Measurements from ENCODE around the gene CHGA. TPM values are rescaled to one million over a fixed set of nuclear protein-coding genes. Genes with fewer than 3 reads are reported as not detected.

Gene CHGA
- total and polyA plus RNA-seq, 2 of the 8 experiments (the other 6 are each of a cell fraction or from before 2014, with no cell fraction given), result 17.5 to 28.2 TPM

DNA sequence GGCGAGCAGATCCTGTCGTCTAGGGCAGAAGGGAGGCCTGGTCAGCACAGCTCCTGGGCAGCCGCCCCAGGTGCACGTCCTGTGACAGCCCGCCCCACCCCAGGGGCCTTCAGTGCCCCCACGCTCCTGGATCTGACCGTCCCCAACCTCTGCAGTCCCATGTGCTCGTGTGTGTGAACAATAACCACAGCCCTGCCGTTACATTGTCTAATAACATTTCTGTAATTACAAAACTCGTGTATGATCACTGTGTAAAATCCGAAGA, 39.8 kb downstream of the CHGA start:
- ChIA-PET CTCF (ENCODE audit: partially characterized antibody) (interaction anchor here (0.8 to 5.5 kb wide), 12 partner anchors 8 to 170 kb away, joined by 3 to 31 read pairs (median 4); no protein-coding TSS in a partner anchor), POLR2A (ENCODE audit: partially characterized antibody) (no interaction called here)
- WGBS, 2 experiments (ENCODE audit: extremely low coverage in 1 of 2, insufficient coverage in 1 of 2, insufficient read length in 1 of 2, insufficient replicate concordance in 2 of 2, low coverage in 1 of 2, low lambda C conversion rate in 2 of 2, missing lambda C conversion rate in 1 of 2), result 87% methylated on average over 10 of the region's 11 CpGs; no CpG with 5 or more reads in 1 of the 2 experiments
- Histone ChIP-seq H3K14ac (ENCODE audit: insufficient read length) (no peak overlapping the region), H2BK20ac (ENCODE audit: low read length) (no peak overlapping the region), H3K79me1 (ENCODE audit: low read depth, low read length) (peaks cover 2% of the 10 kb centered on the region; the same call in 1 of the 2 replicates), H3K4me3 (ENCODE audit: extremely low read depth in 1 of 4, insufficient read depth in 2 of 4, low read depth in 3 of 4, low read length in 4 of 4) (no peak overlapping the region), H4K5ac (ENCODE audit: insufficient read length, low read depth, low read length) (no peak overlapping the region), H2BK5ac (ENCODE audit: low read depth, low read length) (no peak overlapping the region), H2BK12ac (ENCODE audit: low read depth, low read length) (no peak overlapping the region), H3K18ac (ENCODE audit: extremely low read depth, low read length) (no peak overlapping the region), H3K23ac (ENCODE audit: insufficient read length) (no peak overlapping the region), H3K9ac (replicated peaks in 1 of 4; ENCODE audit: extremely low read depth in 1 of 4, low read depth in 3 of 4, low read length in 3 of 4) (no peak overlapping the region), H2BK15ac (ENCODE audit: low read length) (no peak overlapping the region), H3K79me2 (ENCODE audit: control insufficient read depth in 1 of 2, insufficient read depth in 2 of 2, low read length in 2 of 2) (peaks cover 0 to 35% of the 10 kb centered on the region in 2 experiments; a peak in 2 of 4 replicates), H2AK5ac (ENCODE audit: low read depth, low read length) (no peak overlapping the region), H4K8ac (ENCODE audit: extremely low read depth, insufficient read depth, low read length) (no peak overlapping the region), H3K27me3 (replicated peaks in 1 of 4; ENCODE audit: control insufficient read depth in 3 of 4, extremely low read depth in 1 of 4, insufficient read depth in 3 of 4, low read length in 3 of 4) (no peaks in the 10 kb centered on the region), H4K91ac (replicated peaks; ENCODE audit: insufficient read length, low read length) (no peak overlapping the region), H2AFZ (ENCODE audit: low read length) (no peak overlapping the region), H3K36me3 (ENCODE audit: control insufficient read depth in 2 of 4, insufficient read depth in 4 of 4, low read length in 3 of 4) (peaks cover 0 to 10% (median 6%) of the 10 kb centered on the region in 4 experiments; a peak in 6 of 8 replicates), H3K27ac (ENCODE audit: low read depth, low read length) (no peak overlapping the region), H4K20me1 (replicated peaks in 1 of 2; ENCODE audit: control insufficient read depth in 1 of 2, insufficient read depth in 2 of 2, low read length in 2 of 2) (peaks cover 5 to 21% of the 10 kb centered on the region in 2 experiments), H3K4me2 (ENCODE audit: insufficient read depth in 1 of 2, low read depth in 2 of 2, low read length in 2 of 2) (no peak overlapping the region), H3K4me1 (replicated peaks in 1 of 4; ENCODE audit: control insufficient read depth in 3 of 4, insufficient read depth in 4 of 4, low read length in 3 of 4) (peaks cover 2 to 5% (median 4%) of the 10 kb centered on the region in 4 experiments; a peak in 3 of 7 replicates), H3K23me2 (ENCODE audit: low read depth, low read length) (no peaks in the 10 kb centered on the region), H2BK120ac (replicated peaks; ENCODE audit: low read depth, low read length) (no peak overlapping the region), H3K56ac (replicated peaks; ENCODE audit: insufficient read length, low read depth, low read length) (no peak overlapping the region), H3K9me3 (ENCODE audit: insufficient read depth in 2 of 2, low read depth in 1 of 2, low read length in 1 of 2) (no peaks in the 10 kb centered on the region; a peak in 1 of 4 replicates), H3K4ac (replicated peaks; ENCODE audit: insufficient read length, low read depth, low read length) (no peak overlapping the region)
- FAIRE-seq (no peak), DNase-seq (ENCODE audit: low read depth in 1 of 2, low spot score in 2 of 2) (no peak)
- TF ChIP-seq GTF2F1 (IDR thresholded peaks at IDR 0.05; ENCODE audit: borderline replicate concordance, low read depth, low read length) (no peak), BCL11A (IDR thresholded peaks at IDR 0.05; ENCODE audit: low read depth in 2 of 2, low read length in 2 of 2) (no peak), KDM1A (IDR thresholded peaks at IDR 0.05; ENCODE audit: borderline replicate concordance, low read length) (no peak), NANOG (IDR thresholded peaks at IDR 0.05; ENCODE audit: insufficient read depth, low read depth, low read length, poor library complexity, severe bottlenecking) (no peak), SUZ12 (IDR thresholded peaks at IDR 0.05; ENCODE audit: low read length) (no peak), JUN (IDR thresholded peaks at IDR 0.05; ENCODE audit: low read depth, low read length) (no peak), POLR2A (IDR thresholded peaks at IDR 0.05; ENCODE audit: control extremely low read depth in 1 of 2, low read depth in 2 of 2, low read length in 2 of 2) (no peak), HDAC6 (IDR thresholded peaks at IDR 0.05; ENCODE audit: low read depth, low read length) (no peak), FOSL1 (IDR thresholded peaks at IDR 0.05; ENCODE audit: insufficient read depth, low read depth, low read length) (no peak), SIX5 (IDR thresholded peaks at IDR 0.05; ENCODE audit: low read depth, low read length) (no peak), SAP30 (IDR thresholded peaks at IDR 0.05; ENCODE audit: insufficient read depth, insufficient replicate concordance, low read length) (no peak), BRCA1 (IDR thresholded peaks at IDR 0.05; ENCODE audit: low read depth, low read length) (no peak), ZNF274 (IDR thresholded peaks at IDR 0.05; ENCODE audit: borderline replicate concordance, extremely low read depth, low read length) (no peak)
- TF ChIP-seq, protein P1, sequence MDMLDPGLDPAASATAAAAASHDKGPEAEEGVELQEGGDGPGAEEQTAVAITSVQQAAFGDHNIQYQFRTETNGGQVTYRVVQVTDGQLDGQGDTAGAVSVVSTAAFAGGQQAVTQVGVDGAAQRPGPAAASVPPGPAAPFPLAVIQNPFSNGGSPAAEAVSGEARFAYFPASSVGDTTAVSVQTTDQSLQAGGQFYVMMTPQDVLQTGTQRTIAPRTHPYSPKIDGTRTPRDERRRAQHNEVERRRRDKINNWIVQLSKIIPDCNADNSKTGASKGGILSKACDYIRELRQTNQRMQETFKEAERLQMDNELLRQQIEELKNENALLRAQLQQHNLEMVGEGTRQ (IDR thresholded peaks at IDR 0.05; ENCODE audit: low read length), result no peak

Data from H1 (cell line).